HG03342 (cell line): Measurements from ENCODE around the gene AGAP1.
"Not testable (repeated sequence)": the region's sequence is repeated elsewhere in the genome, so short reads cannot be mapped to it uniquely, and the experiment has no call there.

Experiments used
- ATAC-seq: cut with Tn5 transposase; IDR thresholded peaks from one replicate; pipeline ENCODE4 v1.9.1; 2021; ENCODE audit warnings: mild to moderate bottlenecking, moderate library complexity; ENCODE audit not compliant: unreplicated experiment

Gene AGAP1

DNA sequence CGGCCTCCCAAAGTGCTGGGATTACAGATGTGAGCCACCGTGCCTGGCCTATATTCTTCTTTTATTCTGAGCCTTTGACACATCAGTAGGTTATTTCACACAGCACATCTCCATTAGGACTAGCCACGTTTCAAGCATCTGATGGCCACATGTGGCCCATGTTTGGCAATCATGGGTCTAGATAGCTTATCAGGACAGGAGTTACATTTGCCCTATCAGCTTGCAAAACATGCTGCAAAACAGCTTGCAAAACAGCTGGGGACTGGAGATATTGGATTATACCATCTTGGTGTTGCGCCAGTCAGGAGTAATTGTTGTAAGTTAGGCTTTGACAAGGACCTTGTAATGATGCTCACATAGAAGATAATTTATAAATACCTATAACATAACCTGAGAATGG is 579.4 kb downstream of the AGAP1 start:
- ATAC-seq = no peak

DNA sequence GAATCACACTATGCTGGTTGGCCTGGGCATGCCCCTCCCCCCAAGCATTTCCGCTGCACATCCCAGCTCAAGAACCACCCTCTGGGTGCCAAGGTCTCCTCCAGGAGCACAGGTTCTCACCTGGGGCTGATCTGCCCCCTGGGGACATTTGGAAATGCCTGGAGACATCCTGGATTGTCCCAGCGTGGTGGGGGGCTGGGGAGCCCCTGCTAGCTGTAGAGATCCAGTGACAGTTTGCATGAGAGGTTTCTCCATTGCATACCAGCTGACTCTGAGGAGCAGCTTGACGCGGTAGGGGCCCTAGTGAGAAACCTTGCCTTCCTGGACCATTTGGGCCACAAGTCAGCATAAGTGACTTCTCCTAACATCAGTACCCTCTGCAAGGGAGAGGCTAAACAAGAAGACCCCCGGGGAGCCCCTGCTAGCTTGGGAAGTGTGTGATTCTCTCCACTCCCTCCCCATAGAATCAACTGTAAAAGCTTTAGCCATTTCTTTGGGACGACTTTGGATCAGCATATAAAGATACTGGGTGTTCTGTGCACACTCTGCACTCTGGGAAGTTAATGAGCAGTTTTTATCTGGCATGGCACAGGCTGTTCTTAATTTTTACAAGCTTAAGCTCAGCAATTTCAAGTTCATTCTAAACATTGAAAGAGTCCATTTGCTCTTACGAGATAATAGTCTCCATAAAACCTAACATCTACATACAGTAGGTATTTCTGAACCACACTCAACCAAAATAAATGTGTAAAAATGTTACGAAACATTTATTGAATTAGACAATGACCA is 580.2 kb downstream of the AGAP1 start:
- ATAC-seq = no peak

GRCh38 chr2:236075802-236076201 is 582.0 kb downstream of the AGAP1 start:
- no peak for ATAC-seq

- ATAC-seq = no peak
These were observed 584.7 kb downstream of the AGAP1 start for GRCh38 chr2:236078297-236079255.

GRCh38 chr2:236080412-236080811 is 586.6 kb downstream of the AGAP1 start:
- ATAC-seq = no peak

GRCh38 chr2:236081171-236081570 is 587.3 kb downstream of the AGAP1 start:
- ATAC-seq = no peak

- no peak for ATAC-seq
These were observed 588.2 kb downstream of the AGAP1 start for GRCh38 chr2:236082061-236082460.

GRCh38 chr2:236083934-236084333 is 590.1 kb downstream of the AGAP1 start:
- ATAC-seq = no peak

- no peak for ATAC-seq
These were observed 591.4 kb downstream of the AGAP1 start for GRCh38 chr2:236085211-236085610.

DNA sequence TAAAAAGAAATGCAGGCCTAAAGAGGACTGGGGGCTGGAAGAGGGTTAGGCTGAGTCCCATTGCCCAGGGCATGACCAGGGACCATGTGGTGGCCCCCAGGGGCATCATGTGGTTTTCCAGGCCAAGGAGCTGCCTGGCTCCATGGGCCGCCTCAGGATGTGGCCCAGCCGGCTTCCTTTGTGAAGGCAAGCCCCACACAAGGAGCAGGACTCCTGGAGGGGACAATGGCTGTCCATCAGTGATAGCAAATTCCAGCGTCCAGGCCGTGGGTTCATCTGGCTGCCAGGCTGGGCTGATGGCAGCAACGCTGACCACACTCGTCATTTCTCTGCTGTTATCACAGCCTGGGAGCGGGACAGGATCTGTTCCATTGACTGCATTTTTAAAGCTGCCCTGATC is 591.8 kb downstream of the AGAP1 start:
- ATAC-seq = no peak

- no peak for ATAC-seq
These were observed 592.6 kb downstream of the AGAP1 start for GRCh38 chr2:236086403-236086970.

GRCh38 chr2:236086971-236087465 is 593.2 kb downstream of the AGAP1 start:
- ATAC-seq = no peak

- ATAC-seq = no peak
These were observed 594.7 kb downstream of the AGAP1 start for GRCh38 chr2:236088368-236089057.

DNA sequence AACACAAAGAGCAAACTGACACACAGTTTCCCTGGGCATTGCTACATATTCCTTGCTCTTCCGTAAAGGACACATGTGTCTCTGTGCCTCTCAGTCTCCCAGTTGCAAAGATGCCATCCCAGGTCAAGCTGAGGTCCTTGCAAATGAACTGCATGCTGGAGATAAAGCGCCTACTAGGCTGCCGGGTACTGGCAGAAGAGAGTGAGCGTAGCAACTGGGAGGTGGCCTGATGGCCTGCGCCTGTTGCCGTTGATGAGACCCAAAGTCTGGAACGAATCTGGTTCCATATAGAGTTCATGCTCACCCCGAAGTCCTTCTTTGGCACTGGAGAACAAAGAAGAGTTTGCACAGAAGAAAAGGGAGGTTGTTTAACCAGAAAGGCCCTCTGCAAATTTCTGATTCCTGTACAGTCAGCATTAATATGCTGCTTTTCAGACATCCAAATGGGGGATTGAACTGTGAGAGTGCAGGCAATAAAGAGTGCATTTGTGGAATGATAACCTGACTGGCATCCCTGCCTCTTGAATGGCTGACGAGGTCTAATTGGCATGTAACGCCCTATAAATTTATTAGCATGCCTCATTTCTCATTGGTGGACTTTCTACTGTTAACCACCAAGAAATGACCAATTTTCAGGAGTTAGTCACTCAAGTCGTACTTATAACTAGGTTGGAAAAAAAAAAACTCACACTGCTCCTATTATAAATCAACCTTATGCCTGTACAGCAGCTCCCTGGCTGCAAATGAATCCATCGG is 595.6 kb downstream of the AGAP1 start:
- ATAC-seq = no peak

GRCh38 chr2:236090027-236090382 is 596.2 kb downstream of the AGAP1 start:
- ATAC-seq = no peak

- ATAC-seq = not testable (repeated sequence)
These were observed 597.0 kb downstream of the AGAP1 start for GRCh38 chr2:236090826-236091225.

GRCh38 chr2:236092714-236093113 is 598.9 kb downstream of the AGAP1 start:
- ATAC-seq = no peak

GRCh38 chr2:236093134-236093533 is 599.3 kb downstream of the AGAP1 start:
- no peak for ATAC-seq

DNA sequence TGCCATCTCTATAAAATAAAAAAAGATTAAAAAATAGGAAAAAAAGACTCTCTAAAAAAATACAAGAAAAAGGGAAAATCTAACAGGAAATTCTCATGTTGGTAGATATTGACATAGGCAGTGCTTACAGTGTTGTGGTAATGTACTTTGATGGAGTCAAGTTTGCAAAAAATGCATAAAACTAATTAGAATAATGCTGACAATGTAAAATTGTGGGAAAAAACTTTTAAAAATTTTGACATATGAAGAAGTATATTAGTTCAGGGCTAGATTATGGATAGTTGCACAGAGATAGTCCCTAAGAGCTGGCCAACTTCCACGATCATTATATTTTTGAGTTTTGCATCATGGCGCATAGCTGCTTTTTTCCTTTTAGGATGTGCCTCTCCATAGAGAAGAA is 601.7 kb downstream of the AGAP1 start:
- ATAC-seq = no peak

- no peak for ATAC-seq
These were observed 607.6 kb downstream of the AGAP1 start for GRCh38 chr2:236101311-236101950.
